Measurements from ENCODE around the gene SPAG8. TPM values are rescaled to one million over a fixed set of nuclear protein-coding genes. Genes with fewer than 3 reads are reported as not detected.

SPAG8 gene
- total and polyA plus RNA-seq, 9 of the 15 experiments (the other 6 are each of a cell fraction or from before 2014, with no cell fraction given): 0.03 to 0.47 (median 0.21) TPM

- TF ChIP-seq STAT6 (CRISPR knock-in tag; IDR thresholded peaks at IDR 0.05) (no peak), SREBF1 (IDR thresholded peaks at IDR 0.05; ENCODE audit: borderline replicate concordance, low read depth, low read length) (no peak), BHLHE40 (IDR thresholded peaks at IDR 0.05; ENCODE audit: low read length) (0 out of 2 replicates have a peak, but pooled peaks have one; percentile 2), HDAC2 (IDR thresholded peaks at IDR 0.05) (no peak), SNRNP70 (optimal IDR thresholded peaks at IDR 0.05; ENCODE audit: low read depth, low read length) (no peak), CEBPG (CRISPR knock-in tag; IDR thresholded peaks at IDR 0.05) (peak; percentile 78), CEBPG (tag; conservative IDR thresholded peaks at IDR 0.05 in 1 of 2, IDR thresholded peaks at IDR 0.05 in 1 of 2) (peak; percentile 41 to 74), CBFA2T3 (IDR thresholded peaks at IDR 0.05) (no peak), GTF2A2 (tag; IDR thresholded peaks at IDR 0.05) (no peak), ARID3A (IDR thresholded peaks at IDR 0.05; ENCODE audit: borderline replicate concordance, low read depth, low read length) (no peak), ARID1B (IDR thresholded peaks at IDR 0.05) (0 out of 2 replicates have a peak, but pooled peaks have one; percentile 6), SMC3 (conservative IDR thresholded peaks at IDR 0.05; ENCODE audit: insufficient read depth, low read depth, low read length) (no peak), TFAM (CRISPR knock-in tag; conservative IDR thresholded peaks at IDR 0.05) (no peak), MCM3 (IDR thresholded peaks at IDR 0.05) (no peak), LEF1 (IDR thresholded peaks at IDR 0.05) (no peak), MYBL2 (IDR thresholded peaks at IDR 0.05; ENCODE audit: low read depth) (no peak), MYBL2 (CRISPR knock-in tag; IDR thresholded peaks at IDR 0.05; ENCODE audit: borderline replicate concordance) (no peak), TCF7 (IDR thresholded peaks at IDR 0.05; ENCODE audit: borderline replicate concordance) (no peak)
These were observed 2.2 kb upstream of the SPAG8 start (continued) for GRCh38 chr9:35814106-35814840.

Measured in K562 (cell line).